ENCODE data around the gene INF2.

Gene INF2

GRCh38 chr14:104677512-104678332, 11.7 kb upstream of the INF2 start:
- peak; percentile 84 for DNase-seq

GRCh38 chr14:104678346-104678745, 11.1 kb upstream of the INF2 start:
- no peak for DNase-seq

- no peak for DNase-seq
These were observed 10.3 kb upstream of the INF2 start for GRCh38 chr14:104678901-104679705.

- no peak for DNase-seq
These were observed 9.2 kb upstream of the INF2 start for GRCh38 chr14:104680056-104680805.

- DNase-seq: no peak
These were observed 8.4 kb upstream of the INF2 start for GRCh38 chr14:104680806-104681688.

GRCh38 chr14:104681689-104682074, 7.7 kb upstream of the INF2 start:
- no peak for DNase-seq

GRCh38 chr14:104682107-104682593, 7.3 kb upstream of the INF2 start:
- no peak for DNase-seq

- no peak for DNase-seq
These were observed 5.6 kb upstream of the INF2 start for GRCh38 chr14:104683653-104684448.

GRCh38 chr14:104684449-104684821, 5.0 kb upstream of the INF2 start:
- no peak for DNase-seq

GRCh38 chr14:104685216-104685997, 4.0 kb upstream of the INF2 start:
- DNase-seq: no peak

- no peak for DNase-seq
These were observed 3.3 kb upstream of the INF2 start for GRCh38 chr14:104685998-104686610.

GRCh38 chr14:104686624-104687517, 2.5 kb upstream of the INF2 start:
- DNase-seq: no peak

GRCh38 chr14:104687601-104688504, 1.6 kb upstream of the INF2 start:
- DNase-seq: no peak

- DNase-seq: no peak
These were observed 811 bp upstream of the INF2 start for GRCh38 chr14:104688505-104689108.

- no peak for DNase-seq
These were observed 678 bp downstream of the INF2 start for GRCh38 chr14:104689881-104690711.

GRCh38 chr14:104690861-104691455, 1.5 kb downstream of the INF2 start:
- no peak for DNase-seq

All from activated naive CD4-positive, alpha-beta T cell treated with anti-CD3 and anti-CD28 coated beads, Interleukin-2, amount 50 U/mL, for 16 hours (primary cell).